Lung (tissue), 12 donors: ENCODE data around the gene ALKBH3. TPM values are rescaled to one million over a fixed set of nuclear protein-coding genes. Genes with fewer than 3 reads are reported as not detected.

Experiments
- ATAC-seq: fragments of 200-7000 bp; cut with Tn5 transposase; one replicate; pipeline ENCODE4 v1.9.1; 2020; ENCODE audit warnings: moderate number of reproducible peaks; ENCODE audit not compliant: insufficient read depth, low FRiP score
- DNase-seq, 3 donors: peaks; one replicate each; pipeline ENCODE4 v3.0.0-alpha.2; 2013 to 2017
- H3K27ac ChIP-seq, 2 donors: one replicate each; pipeline ENCODE4 v1.5.1; 2013; ENCODE audit warnings: mild to moderate bottlenecking in 2 of 2, moderate library complexity in 2 of 2, control low read depth in 1 of 2, inconsistent platforms in 1 of 2, low read depth in 1 of 2, low read length in 1 of 2
- H3K27me3 ChIP-seq, 3 donors: one replicate each; pipeline ENCODE4 v1.5.1; 2013; ENCODE audit warnings: low read length in 2 of 3; ENCODE audit not compliant: control insufficient read depth in 3 of 3, insufficient read depth in 3 of 3
- H3K36me3 ChIP-seq, 4 donors: one replicate each; pipeline ENCODE4 v1.5.1; 2013; ENCODE audit warnings: low read length in 4 of 4, mild to moderate bottlenecking in 1 of 4, moderate library complexity in 1 of 4; ENCODE audit not compliant: control insufficient read depth in 4 of 4, insufficient read depth in 4 of 4
- H3K4me1 ChIP-seq, 5 donors: one replicate each; pipeline ENCODE4 v1.5.1; 2013; ENCODE audit warnings: low read length in 5 of 5, mild to moderate bottlenecking in 2 of 5, moderate library complexity in 1 of 5; ENCODE audit not compliant: control insufficient read depth in 5 of 5, insufficient read depth in 5 of 5
- H3K4me3 ChIP-seq: one replicate; pipeline ENCODE4 v1.5.1; 2013; ENCODE audit warnings: mild to moderate bottlenecking, control low read depth, moderate library complexity
- H3K9ac ChIP-seq, 2 donors: one replicate each; pipeline ENCODE4 v1.5.1; 2013; ENCODE audit warnings: low read length in 2 of 2, control low read depth in 1 of 2; ENCODE audit not compliant: insufficient read depth in 1 of 2
- H3K9me3 ChIP-seq, 4 donors: one replicate each; pipeline ENCODE4 v1.5.1; 2013; ENCODE audit warnings: low read length in 3 of 4, mild to moderate bottlenecking in 1 of 4, moderate library complexity in 1 of 4; ENCODE audit not compliant: control insufficient read depth in 4 of 4, insufficient read depth in 3 of 4
- WGBS, 2 donors: extraction: QIAGEN DNeasy Blood & Tissue Kit; methylation state at CpG; one replicate each; pipeline ENCODE4 v1.1.7; 2013; 5-methylcytosine and 5-hydroxymethylcytosine counted together
- polyA plus RNA-seq, 2 donors: library from polyadenylated mRNA; stranded (reverse); fragments of 200-250 nt; gene quantifications; one replicate each; pipeline ENCODE4 v1.2.1, GENCODE V29; 2013
- total RNA-seq, 2 donors: library from RNA; depleted of rRNA in 1 of 2; stranded (reverse); fragments of >200 nt in 1 of 2; gene quantifications; one replicate each; pipeline ENCODE4 v1.2.1, GENCODE V29; 2014 to 2021
- TF ChIP-seq, protein P1 (sequence below): IDR thresholded peaks from 2 replicates; pipeline ENCODE4 v1.5.1; 2012; ENCODE audit warnings: mild to moderate bottlenecking; ENCODE audit errors: control extremely low read depth, extremely low read depth
- donor health status: control.
- donor health status: control.
- donor health status: Bipolar disorder and iron deficiency.
- donor health status: healthy.
- donor health status: DM: yes; HTN: yes; CAD: no.

Gene ALKBH3
- total and polyA plus RNA-seq, 4 donors = 22.6 to 43.7 (median 33.2) TPM

DNA sequence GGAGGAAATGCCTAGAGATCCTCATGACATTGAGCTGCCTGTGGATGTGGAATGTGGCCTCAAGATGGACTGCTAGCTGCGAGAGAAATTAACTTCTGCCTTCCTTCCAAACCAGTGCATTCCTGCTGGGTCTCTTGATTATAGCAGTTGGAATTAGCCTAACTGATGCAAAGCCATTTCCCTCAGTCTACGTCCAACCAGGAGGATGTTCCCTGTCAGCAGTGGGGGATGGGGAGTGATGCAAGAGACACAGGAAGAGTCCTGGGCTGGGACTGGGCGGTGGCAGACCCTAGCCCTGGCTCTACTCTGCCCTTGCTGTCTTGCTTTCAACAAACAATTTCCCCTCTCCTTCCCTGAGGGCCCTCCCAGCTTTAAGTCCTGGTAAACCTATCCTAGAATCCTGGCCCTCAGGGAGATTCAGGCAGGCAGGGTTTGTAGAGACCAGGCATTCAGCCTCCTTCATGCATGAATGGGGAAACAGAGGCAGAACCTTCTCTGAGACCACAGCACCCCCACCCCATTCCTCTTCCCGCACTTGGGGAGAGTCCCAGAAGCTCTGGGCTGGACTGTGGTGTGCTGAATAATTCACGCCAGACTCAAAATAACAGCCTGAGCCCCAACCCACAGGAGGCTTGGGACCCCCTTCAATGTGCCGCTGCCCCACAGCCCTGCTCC lies 78.8 kb downstream of the ALKBH3 start:
- no peak for ATAC-seq
- Histone ChIP-seq H3K27ac (no peak overlapping the region), H3K4me1 (peaks cover 0 to 12% (median 0%) of the 10 kb centered on the region in 5 donors), H3K9ac (no peak overlapping the region), H3K9me3 (peaks cover 0 to 5% (median 0%) of the 10 kb centered on the region in 4 donors), H3K27me3 (no peaks in the 10 kb centered on the region), H3K4me3 (no peak overlapping the region), H3K36me3 (no peaks in the 10 kb centered on the region)
- TF ChIP-seq, protein P1, sequence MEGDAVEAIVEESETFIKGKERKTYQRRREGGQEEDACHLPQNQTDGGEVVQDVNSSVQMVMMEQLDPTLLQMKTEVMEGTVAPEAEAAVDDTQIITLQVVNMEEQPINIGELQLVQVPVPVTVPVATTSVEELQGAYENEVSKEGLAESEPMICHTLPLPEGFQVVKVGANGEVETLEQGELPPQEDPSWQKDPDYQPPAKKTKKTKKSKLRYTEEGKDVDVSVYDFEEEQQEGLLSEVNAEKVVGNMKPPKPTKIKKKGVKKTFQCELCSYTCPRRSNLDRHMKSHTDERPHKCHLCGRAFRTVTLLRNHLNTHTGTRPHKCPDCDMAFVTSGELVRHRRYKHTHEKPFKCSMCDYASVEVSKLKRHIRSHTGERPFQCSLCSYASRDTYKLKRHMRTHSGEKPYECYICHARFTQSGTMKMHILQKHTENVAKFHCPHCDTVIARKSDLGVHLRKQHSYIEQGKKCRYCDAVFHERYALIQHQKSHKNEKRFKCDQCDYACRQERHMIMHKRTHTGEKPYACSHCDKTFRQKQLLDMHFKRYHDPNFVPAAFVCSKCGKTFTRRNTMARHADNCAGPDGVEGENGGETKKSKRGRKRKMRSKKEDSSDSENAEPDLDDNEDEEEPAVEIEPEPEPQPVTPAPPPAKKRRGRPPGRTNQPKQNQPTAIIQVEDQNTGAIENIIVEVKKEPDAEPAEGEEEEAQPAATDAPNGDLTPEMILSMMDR = no peak
- 80 to 81% methylated on average over 6 of the region's 6 CpGs for WGBS, 2 donors
- DNase-seq = no peak

DNA sequence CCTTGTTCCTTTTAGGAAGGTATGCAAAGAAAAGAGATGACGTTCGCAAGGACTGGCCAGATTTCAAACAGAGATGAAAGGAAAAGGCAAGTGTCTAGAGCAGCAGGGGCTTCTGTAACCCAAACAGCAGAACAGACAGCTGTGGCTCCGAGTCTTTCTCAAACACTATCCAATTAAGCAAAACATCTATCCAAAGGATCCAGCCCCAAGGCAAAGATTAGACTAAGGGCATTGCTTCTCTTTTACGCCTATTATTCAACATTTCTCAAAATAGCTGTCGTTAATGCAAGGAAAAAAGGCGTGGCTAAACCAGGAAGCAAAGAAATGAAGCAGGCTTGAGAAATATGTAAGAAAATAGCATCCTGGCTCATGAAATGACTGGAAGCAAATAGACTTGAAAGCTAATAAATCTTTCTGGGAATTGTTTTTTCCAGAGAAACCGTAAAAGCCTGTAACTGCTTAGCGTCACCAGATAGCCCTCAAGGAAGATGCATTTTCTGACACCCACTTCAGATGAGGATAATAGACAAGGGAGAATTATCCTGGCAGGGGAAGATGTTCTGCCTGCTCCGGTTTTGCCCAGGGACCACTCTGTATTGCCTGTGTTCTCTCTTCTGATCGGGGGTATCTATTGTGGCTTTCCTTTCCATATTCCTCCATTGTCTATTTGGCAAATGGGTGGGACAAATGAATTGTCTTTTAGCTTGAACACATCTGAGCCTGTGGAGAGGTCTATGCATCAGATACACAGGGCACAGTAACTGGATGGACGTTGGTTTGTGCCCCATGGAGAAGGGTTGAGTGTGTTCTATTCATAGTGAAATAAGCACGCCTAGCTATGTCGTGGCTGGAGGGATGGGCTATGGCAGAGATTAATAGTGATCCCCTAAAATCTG lies 82.0 kb downstream of the ALKBH3 start:
- H3K9ac ChIP-seq = no peak overlapping the region
- TF ChIP-seq, protein P1 = no peak
- peaks cover 0 to 5% (median 4%) of the 10 kb centered on the region in 4 donors for H3K9me3 ChIP-seq
- no peaks in the 10 kb centered on the region for H3K36me3 ChIP-seq
- no peak overlapping the region for H3K4me3 ChIP-seq
- peak in 2 of 3 donors; percentile 44 to 54 for DNase-seq
- no peak for ATAC-seq
- WGBS, 2 donors = 38 to 48% methylated on average over 13 of the region's 13 CpGs
- H3K27me3 ChIP-seq = no peaks in the 10 kb centered on the region
- peaks cover 0 to 12% (median 0%) of the 10 kb centered on the region in 5 donors for H3K4me1 ChIP-seq
- H3K27ac ChIP-seq = no peak overlapping the region

- ATAC-seq (no peak), DNase-seq (no peak)
- H3K27ac ChIP-seq = no peak overlapping the region
- H3K9me3 ChIP-seq = peaks cover 0 to 5% (median 4%) of the 10 kb centered on the region in 4 donors
- TF ChIP-seq, protein P1 = no peak
- 78% methylated on average over 2 of the region's 2 CpGs for WGBS, 2 donors
- no peak overlapping the region for H3K9ac ChIP-seq
- no peaks in the 10 kb centered on the region for H3K36me3 ChIP-seq
- H3K27me3 ChIP-seq = no peaks in the 10 kb centered on the region
- H3K4me3 ChIP-seq = no peak overlapping the region
- peaks cover 0 to 12% (median 0%) of the 10 kb centered on the region in 5 donors for H3K4me1 ChIP-seq
These were observed 82.6 kb downstream of the ALKBH3 start for GRCh38 chr11:43963279-43963620.
